Astrocyte of the cerebellum (primary cell): Measurements from ENCODE around the gene ITGA8.

Source experiments
- DNase-seq: peaks from one replicate; pipeline ENCODE4 v3.0.0-alpha.2; 2011; ENCODE audit warnings: low read depth
- H3K4me3 ChIP-seq: 2 replicates; pipeline ENCODE4 v1.5.1; 2011; ENCODE audit warnings: mild to moderate bottlenecking, low read depth, low read length, moderate library complexity
- CTCF ChIP-seq: IDR thresholded peaks from 2 replicates; pipeline ENCODE4 v1.5.1; 2012; ENCODE audit warnings: low read length, low read depth, moderate library complexity, mild to moderate bottlenecking; ENCODE audit errors: missing control alignments
- in situ Hi-C: cut with HindIII; loops from 2 replicates; pipeline ENCODE4 v1.10.0; 2017; ENCODE audit warnings: low sequenced_read_pairs

Gene ITGA8

GRCh38 chr10:15658069-15658702 is 61.5 kb downstream of the ITGA8 start:
- DNase-seq: no peak
- no peak for TF ChIP-seq CTCF
- in situ Hi-C loops: no loop called here
- H3K4me3 ChIP-seq: no peak overlapping the region

GRCh38 chr10:15652757-15653156 is 67.0 kb downstream of the ITGA8 start:
- no peak overlapping the region for H3K4me3 ChIP-seq
- in situ Hi-C loops: no loop called here
- TF ChIP-seq CTCF: no peak
- no peak for DNase-seq

DNA sequence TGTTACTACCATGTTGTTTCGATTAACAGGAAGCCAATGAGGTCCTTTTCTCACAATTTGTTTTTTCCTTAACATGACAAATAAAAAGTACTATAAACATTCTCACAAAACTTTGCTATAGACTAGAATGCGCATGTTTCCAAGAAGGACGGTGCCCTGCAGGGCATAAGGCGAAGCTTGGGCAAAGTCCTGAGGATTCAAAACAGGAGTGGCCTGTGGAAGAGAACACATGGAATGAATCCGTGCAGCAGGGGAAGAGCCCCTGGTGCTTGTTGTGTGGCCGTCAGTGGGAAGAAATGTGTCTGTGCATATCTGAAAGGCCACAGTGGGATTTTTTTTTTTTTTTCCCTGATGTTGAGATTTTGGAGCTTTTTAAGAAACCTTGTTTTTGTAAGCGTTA is 67.6 kb downstream of the ITGA8 start:
- no peak overlapping the region for H3K4me3 ChIP-seq
- TF ChIP-seq CTCF: no peak
- in situ Hi-C loops: no loop called here
- DNase-seq: no peak

GRCh38 chr10:15651175-15651574 is 68.5 kb downstream of the ITGA8 start:
- no peak for TF ChIP-seq CTCF
- DNase-seq: no peak
- in situ Hi-C loops: no loop called here
- H3K4me3 ChIP-seq: no peak overlapping the region

DNA sequence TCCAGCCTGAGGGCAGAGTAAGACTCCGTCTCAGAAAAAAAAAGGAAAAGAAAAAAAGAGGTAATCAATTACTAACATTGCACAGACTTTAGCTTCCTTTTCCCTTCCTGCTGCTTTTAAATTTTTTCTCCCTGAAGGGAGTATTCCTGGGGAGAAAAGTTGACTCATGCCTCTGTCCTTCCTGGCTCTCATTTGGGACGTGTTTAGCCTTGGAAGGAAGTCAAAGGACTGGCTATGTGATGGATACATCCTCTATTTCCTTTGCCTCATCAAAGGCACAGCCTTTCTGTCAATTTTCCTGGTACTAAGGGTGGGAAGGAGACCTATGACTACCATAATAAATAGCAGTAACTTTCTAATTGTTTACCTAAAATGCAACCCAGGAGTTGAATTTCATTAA is 77.6 kb downstream of the ITGA8 start:
- no peak for TF ChIP-seq CTCF
- no peak overlapping the region for H3K4me3 ChIP-seq
- in situ Hi-C loops: loop anchor here (5.0 kb wide), 1 partner anchor 45 kb away; no protein-coding TSS in a partner anchor
- peak; percentile 32 for DNase-seq

- no peak for DNase-seq
- H3K4me3 ChIP-seq: no peak overlapping the region
- TF ChIP-seq CTCF: no peak
- in situ Hi-C loops: loop anchor here (5.0 kb wide), 1 partner anchor 43 kb away; no protein-coding TSS in a partner anchor
Observed at GRCh38 chr10:15640536-15641085, 79.1 kb downstream of the ITGA8 start.
